Osteocyte (in vitro differentiated cells): ENCODE data around the gene HPS1. TPM values are rescaled to one million over a fixed set of nuclear protein-coding genes. Genes with fewer than 3 reads are reported as not detected.

Experiments
- DNase-seq: peaks from one replicate; pipeline ENCODE4 v3.0.0; 2021; ENCODE audit warnings: mixed read lengths; ENCODE audit not compliant: unreplicated experiment; ENCODE audit errors: extremely low spot score
- H3K27ac Mint-ChIP-seq: one replicate; pipeline ENCODE4 v1.8.0; 2021; ENCODE audit warnings: mild to moderate bottlenecking, mixed read lengths; ENCODE audit not compliant: unreplicated experiment
- H3K27me3 Mint-ChIP-seq: one replicate; pipeline ENCODE4 v1.8.0; 2021; ENCODE audit warnings: mixed read lengths; ENCODE audit not compliant: unreplicated experiment
- H3K36me3 Mint-ChIP-seq: one replicate; pipeline ENCODE4 v1.8.0; 2021; ENCODE audit warnings: mixed read lengths; ENCODE audit not compliant: unreplicated experiment
- H3K4me1 Mint-ChIP-seq: one replicate; pipeline ENCODE4 v1.8.0; 2021; ENCODE audit warnings: mixed read lengths; ENCODE audit not compliant: unreplicated experiment
- H3K4me3 Mint-ChIP-seq: one replicate; pipeline ENCODE4 v1.8.0; 2021; ENCODE audit warnings: mild to moderate bottlenecking, moderate library complexity, mixed read lengths; ENCODE audit not compliant: unreplicated experiment
- H3K9me3 Mint-ChIP-seq: one replicate; pipeline ENCODE4 v1.8.0; 2021; ENCODE audit warnings: mixed read lengths; ENCODE audit not compliant: unreplicated experiment
- total RNA-seq: library from RNA; stranded (reverse); gene quantifications from 2 replicates; pipeline ENCODE4 v1.2.1, GENCODE V29; 2021
- TF ChIP-seq, protein P1 (sequence below): fragments of 200-600 bp; sonication (generic); IDR thresholded peaks from 2 replicates; pipeline ENCODE4 v1.5.0; 2021; ENCODE audit warnings: antibody characterized with exemption, mild to moderate bottlenecking, moderate library complexity

The HPS1 gene
- total RNA-seq, 1 donor from 2014 or later, result 67.1 TPM

DNA sequence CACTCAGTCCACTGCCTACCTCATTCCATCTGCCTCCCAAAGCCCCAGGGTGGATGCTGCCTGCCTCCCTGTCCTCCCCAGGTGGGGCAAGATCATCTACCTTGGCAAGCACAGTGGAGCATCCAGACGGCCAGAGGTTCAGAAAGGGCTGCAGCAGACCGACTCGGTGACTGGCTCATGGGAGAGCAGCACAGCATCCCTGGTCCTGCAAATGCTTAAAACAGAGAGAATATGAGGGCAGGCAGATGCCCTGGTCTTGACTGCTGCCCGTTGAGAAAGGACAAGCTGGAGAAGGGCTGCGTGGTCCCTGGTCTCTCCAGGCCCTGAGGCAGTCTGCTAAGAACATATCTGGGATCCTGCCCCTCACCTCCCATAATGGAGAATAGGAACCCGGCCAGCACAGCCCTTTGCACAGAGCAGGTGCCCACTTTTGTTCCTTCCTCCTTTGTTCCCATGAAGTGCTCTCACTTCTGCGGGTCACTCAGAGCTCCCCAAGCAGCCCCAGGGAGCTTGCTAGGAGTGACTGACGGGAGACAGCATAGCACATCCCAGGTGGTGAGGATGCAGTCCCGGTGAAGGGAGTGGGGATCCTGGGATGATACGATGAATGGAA, 1.4 kb downstream of the HPS1 start:
- H3K27me3 Mint-ChIP-seq, result peaks cover 4% of the 10 kb centered on the region
- H3K4me3 Mint-ChIP-seq, result peak overlapping the region; percentile 79
- DNase-seq, result peak; percentile 78
- no peaks in the 10 kb centered on the region for H3K9me3 Mint-ChIP-seq
- peaks cover 16% of the 10 kb centered on the region for H3K4me1 Mint-ChIP-seq
- peaks cover 27% of the 10 kb centered on the region for H3K36me3 Mint-ChIP-seq
- TF ChIP-seq, protein P1, sequence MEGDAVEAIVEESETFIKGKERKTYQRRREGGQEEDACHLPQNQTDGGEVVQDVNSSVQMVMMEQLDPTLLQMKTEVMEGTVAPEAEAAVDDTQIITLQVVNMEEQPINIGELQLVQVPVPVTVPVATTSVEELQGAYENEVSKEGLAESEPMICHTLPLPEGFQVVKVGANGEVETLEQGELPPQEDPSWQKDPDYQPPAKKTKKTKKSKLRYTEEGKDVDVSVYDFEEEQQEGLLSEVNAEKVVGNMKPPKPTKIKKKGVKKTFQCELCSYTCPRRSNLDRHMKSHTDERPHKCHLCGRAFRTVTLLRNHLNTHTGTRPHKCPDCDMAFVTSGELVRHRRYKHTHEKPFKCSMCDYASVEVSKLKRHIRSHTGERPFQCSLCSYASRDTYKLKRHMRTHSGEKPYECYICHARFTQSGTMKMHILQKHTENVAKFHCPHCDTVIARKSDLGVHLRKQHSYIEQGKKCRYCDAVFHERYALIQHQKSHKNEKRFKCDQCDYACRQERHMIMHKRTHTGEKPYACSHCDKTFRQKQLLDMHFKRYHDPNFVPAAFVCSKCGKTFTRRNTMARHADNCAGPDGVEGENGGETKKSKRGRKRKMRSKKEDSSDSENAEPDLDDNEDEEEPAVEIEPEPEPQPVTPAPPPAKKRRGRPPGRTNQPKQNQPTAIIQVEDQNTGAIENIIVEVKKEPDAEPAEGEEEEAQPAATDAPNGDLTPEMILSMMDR, result no peak
- peak overlapping the region; percentile 86 for H3K27ac Mint-ChIP-seq

DNA sequence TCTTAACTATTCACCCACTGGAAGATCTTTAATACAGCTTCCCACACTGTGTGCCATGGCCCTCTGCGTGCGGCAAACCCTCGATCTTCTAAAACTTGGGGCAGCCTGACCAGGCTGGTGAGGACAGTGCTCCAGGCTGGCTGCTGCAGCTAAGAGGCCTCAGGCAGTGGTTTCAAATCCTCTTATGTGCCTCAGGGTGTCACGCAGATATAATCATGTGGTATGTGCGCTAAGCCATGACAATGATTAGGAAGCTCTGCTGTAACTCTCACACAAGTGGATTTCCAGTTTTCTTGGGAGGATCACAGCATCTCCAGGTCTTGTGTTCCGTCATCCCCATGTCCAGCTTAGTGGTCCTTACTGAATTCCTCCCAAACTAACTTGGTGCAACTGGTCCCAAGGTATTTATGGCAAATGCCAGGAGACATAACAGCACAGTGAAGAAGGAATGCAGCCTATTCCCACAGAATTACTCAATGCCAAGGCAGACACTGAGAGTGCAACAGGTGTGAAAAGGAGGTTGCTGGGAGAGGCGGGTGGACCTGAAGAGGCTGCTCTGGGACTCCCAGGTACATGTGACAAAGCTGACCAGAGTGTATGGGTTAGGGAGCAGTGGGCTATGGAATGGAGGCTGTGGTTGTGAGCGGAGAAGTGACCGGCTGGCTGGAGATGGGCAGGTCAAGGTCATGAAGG, 2.3 kb downstream of the HPS1 start:
- TF ChIP-seq, protein P1, result no peak
- H3K27me3 Mint-ChIP-seq, result peaks cover under 1% of the 10 kb centered on the region
- H3K4me3 Mint-ChIP-seq, result peak overlapping the region; percentile 2
- H3K9me3 Mint-ChIP-seq, result no peaks in the 10 kb centered on the region
- H3K4me1 Mint-ChIP-seq, result peaks cover 16% of the 10 kb centered on the region
- peaks cover 33% of the 10 kb centered on the region for H3K36me3 Mint-ChIP-seq
- peak; percentile 60 for DNase-seq
- peak overlapping the region; percentile 28 for H3K27ac Mint-ChIP-seq

DNA sequence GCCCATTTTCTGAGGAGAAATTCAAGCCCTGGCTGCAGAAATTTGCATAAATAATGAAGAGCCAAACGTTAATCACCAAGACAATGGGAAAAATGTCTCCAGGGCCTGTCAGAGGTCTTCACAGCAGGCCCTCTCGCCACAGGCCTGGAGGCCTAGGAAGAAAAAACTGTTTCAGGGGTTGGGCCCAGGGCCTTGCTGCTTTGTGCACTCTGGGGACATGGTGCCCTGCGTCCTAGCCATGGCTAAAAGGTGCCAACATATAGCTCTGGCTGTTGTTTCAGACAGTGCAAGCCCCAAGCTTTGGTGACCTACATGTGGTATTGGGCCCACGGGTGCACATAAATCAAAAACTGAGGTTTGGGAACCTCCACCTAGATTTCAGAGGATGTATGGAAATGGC, 8.0 kb downstream of the HPS1 start:
- DNase-seq, result peak; percentile 38
- TF ChIP-seq, protein P1, result no peak
- Mint-ChIP-seq H3K4me3 (no peak overlapping the region), H3K9me3 (no peaks in the 10 kb centered on the region), H3K36me3 (peaks cover 48% of the 10 kb centered on the region), H3K27ac (no peak overlapping the region), H3K27me3 (no peaks in the 10 kb centered on the region), H3K4me1 (peaks cover 2% of the 10 kb centered on the region)

DNA sequence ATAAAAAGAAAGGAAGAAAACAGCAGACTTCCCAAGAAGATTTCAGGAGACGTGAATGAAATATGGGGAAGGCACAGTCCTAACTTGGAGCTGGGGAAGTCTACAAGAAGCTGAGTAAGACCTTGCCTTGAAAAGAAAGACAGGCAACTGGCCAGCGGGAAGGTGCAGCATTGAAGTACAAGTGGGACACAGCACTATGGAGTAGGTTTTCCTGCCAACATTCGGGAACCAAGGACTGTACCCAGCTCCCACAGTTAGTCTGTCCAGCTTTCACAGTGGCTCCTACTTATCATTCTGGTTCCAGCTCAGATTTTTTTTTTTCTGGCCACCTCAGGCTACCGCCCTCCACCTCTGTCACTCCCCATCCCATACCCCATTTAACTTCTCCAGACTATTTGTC, 10.0 kb downstream of the HPS1 start:
- H3K4me3 Mint-ChIP-seq, result no peak overlapping the region
- no peak overlapping the region for H3K27ac Mint-ChIP-seq
- peaks cover 56% of the 10 kb centered on the region for H3K36me3 Mint-ChIP-seq

DNA sequence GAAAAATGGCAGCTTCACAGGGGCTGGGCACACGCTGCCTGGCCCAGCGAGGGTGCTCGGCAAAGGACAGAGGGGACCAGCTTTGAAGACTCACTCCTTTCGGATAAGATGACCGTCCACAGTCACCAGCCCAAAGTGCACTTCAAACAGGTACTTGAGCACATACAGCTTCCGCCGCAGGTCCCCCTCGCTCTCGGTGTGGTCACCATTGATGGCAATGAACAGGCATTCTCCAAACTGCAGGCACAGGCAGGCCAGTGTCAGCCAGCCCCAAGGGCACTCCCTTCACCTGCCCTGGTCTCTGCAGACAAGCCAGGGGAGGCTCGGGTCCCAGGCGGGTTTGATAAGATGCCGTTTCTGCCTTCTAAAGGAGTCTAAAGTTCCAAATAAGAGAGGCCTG, 11.6 kb downstream of the HPS1 start:
- no peak overlapping the region for H3K27ac Mint-ChIP-seq
- TF ChIP-seq, protein P1, result no peak
- peak; percentile 77 for DNase-seq
- H3K27me3 Mint-ChIP-seq, result no peaks in the 10 kb centered on the region
- H3K4me3 Mint-ChIP-seq, result no peak overlapping the region
- no peaks in the 10 kb centered on the region for H3K4me1 Mint-ChIP-seq
- peaks cover 5% of the 10 kb centered on the region for H3K9me3 Mint-ChIP-seq
- peaks cover 60% of the 10 kb centered on the region for H3K36me3 Mint-ChIP-seq

More for the DNA sequence above, 10.0 kb downstream of the HPS1 start:
- Mint-ChIP-seq H3K9me3 (peaks cover 5% of the 10 kb centered on the region), H3K27me3 (no peaks in the 10 kb centered on the region), H3K4me1 (no peaks in the 10 kb centered on the region)
- TF ChIP-seq, protein P1, result no peak
- peak; percentile 1 for DNase-seq
